ENCODE measurements around the gene CNTN4. TPM values are rescaled to one million over a fixed set of nuclear protein-coding genes. Genes with fewer than 3 reads are reported as not detected.
"Not testable (repeated sequence)": the region's sequence is repeated elsewhere in the genome, so short reads cannot be mapped to it uniquely, and the experiment has no call there.

Gene CNTN4
- total RNA-seq, 4 donors from 2014 or later, result 2.6 to 91.2 (median 13.2) TPM

DNA sequence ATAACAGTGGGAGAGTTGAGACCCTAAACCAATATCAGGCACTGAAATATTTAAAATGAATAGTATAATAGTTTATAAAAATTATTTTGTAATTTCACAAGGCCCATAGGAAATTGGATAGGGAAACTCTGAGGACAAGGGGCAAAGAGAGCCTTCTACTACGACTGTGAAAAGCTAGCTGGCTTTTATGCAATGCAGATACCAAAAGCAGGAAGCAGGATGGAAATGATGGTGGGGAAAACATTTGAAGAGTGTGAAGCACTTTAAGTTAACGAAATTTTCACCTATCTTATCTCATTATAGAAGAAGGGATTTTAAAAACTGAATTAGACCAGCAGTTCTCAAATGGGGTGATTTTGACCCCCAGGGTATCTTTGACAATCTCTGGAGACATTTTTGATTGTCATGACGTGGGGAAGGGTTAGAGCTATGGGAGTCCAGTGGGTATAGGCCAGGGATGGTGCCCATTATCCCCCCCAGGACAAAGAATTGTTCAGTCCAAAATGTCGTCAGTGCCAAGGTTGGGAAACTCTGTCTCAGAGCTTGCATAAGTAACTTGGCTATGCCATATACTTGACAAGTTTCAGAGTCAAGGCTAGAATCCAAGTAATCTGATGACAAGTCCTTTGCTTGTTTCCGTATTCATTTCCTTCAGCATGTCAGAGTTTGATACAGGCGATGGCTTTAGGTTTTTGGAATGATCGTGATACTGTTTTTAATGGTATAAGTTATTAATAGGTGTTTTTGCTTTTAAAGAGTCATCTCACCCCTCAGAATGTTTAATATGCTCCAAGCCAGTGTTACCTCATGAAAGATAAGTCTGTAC lies 885.6 kb downstream of the CNTN4 start:
- Histone ChIP-seq H3K27me3 (no peaks in the 10 kb centered on the region), H3K4me1 (no peaks in the 10 kb centered on the region), H3K27ac (no peak overlapping the region), H3K9me3 (no peaks in the 10 kb centered on the region), H3K4me3 (no peak overlapping the region), H3K36me3 (no peaks in the 10 kb centered on the region)
- TF ChIP-seq, protein P1, sequence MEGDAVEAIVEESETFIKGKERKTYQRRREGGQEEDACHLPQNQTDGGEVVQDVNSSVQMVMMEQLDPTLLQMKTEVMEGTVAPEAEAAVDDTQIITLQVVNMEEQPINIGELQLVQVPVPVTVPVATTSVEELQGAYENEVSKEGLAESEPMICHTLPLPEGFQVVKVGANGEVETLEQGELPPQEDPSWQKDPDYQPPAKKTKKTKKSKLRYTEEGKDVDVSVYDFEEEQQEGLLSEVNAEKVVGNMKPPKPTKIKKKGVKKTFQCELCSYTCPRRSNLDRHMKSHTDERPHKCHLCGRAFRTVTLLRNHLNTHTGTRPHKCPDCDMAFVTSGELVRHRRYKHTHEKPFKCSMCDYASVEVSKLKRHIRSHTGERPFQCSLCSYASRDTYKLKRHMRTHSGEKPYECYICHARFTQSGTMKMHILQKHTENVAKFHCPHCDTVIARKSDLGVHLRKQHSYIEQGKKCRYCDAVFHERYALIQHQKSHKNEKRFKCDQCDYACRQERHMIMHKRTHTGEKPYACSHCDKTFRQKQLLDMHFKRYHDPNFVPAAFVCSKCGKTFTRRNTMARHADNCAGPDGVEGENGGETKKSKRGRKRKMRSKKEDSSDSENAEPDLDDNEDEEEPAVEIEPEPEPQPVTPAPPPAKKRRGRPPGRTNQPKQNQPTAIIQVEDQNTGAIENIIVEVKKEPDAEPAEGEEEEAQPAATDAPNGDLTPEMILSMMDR (IDR thresholded peaks at IDR 0.05), result no peak
- no peak for TF ChIP-seq POLR2A (IDR thresholded peaks at IDR 0.05)
- intact Hi-C loops (cut with DNase I; ENCODE audit: low total_unique reads), result no loop called here
- no peak for DNase-seq

DNA sequence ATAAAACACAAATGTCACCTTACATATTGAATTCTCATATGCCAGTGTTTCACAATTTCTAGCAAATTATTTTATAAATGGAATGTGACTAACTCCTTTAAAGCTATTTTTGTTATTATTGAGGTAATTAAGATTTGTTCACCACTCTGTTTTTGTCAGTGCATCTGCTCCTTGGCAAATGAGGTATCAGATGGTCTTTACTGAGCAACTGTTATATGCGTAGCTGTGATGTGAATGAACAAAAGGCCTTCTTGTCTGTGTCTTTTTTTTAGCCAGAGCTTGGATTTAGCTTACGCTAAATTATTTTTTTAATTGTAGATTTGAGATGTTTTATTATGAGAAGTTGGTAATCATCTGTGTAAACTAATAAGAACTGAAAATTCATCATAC lies 886.2 kb downstream of the CNTN4 start:
- no peak for TF ChIP-seq POLR2A (IDR thresholded peaks at IDR 0.05)
- TF ChIP-seq, protein P1 (IDR thresholded peaks at IDR 0.05), result no peak
- H3K4me1 ChIP-seq, result no peaks in the 10 kb centered on the region
- DNase-seq, result no peak
- intact Hi-C loops (cut with DNase I; ENCODE audit: low total_unique reads), result no loop called here
- no peaks in the 10 kb centered on the region for H3K36me3 ChIP-seq
- H3K4me3 ChIP-seq, result no peak overlapping the region
- no peaks in the 10 kb centered on the region for H3K27me3 ChIP-seq
- H3K27ac ChIP-seq, result no peak overlapping the region
- H3K9me3 ChIP-seq, result no peaks in the 10 kb centered on the region

DNA sequence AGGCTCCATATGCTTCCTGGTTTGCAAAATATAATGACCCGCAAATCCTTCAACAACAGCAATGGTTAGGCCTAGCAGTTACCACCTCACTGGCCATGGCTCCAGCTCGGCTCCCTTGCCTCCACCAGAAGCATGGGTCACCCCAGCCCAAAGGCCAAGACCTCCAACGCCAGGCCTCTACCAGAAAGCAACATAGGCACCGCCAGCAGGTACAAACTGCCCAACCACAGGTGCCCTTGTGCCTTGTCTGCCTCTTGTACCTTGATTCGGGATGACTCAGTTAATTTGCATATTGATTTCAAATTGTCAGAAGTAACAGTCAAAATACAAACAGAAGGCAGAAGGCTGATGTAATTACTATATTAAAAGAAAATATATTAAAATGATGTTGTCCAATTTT lies 886.8 kb downstream of the CNTN4 start:
- TF ChIP-seq POLR2A (IDR thresholded peaks at IDR 0.05), result no peak
- TF ChIP-seq, protein P1 (IDR thresholded peaks at IDR 0.05), result no peak
- Histone ChIP-seq H3K4me3 (no peak overlapping the region), H3K27me3 (no peaks in the 10 kb centered on the region), H3K27ac (no peak overlapping the region), H3K36me3 (no peaks in the 10 kb centered on the region), H3K9me3 (no peaks in the 10 kb centered on the region), H3K4me1 (no peaks in the 10 kb centered on the region)
- DNase-seq, result no peak
- intact Hi-C loops (cut with DNase I; ENCODE audit: low total_unique reads), result no loop called here

DNA sequence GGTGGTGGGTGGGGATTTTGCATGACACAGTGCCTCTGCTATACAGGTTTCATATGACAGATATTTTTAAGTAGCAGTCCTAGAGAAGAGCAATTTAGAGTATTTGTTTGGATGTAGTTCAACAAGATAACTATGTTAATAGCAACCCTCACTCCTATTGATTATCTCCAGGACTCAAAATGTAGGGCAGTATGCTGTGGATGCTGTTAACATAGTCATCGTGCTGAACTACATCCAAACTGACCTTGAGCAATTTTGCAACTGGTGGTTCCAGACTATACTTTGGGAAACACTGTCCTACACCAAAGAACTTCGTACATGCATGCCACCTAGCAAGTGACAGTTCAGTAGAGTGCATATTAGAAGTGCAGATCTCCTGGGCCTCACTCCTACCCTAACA lies 893.9 kb downstream of the CNTN4 start:
- no peak overlapping the region for H3K4me3 ChIP-seq
- TF ChIP-seq, protein P1 (IDR thresholded peaks at IDR 0.05), result no peak
- intact Hi-C loops (cut with DNase I; ENCODE audit: low total_unique reads), result no loop called here
- H3K36me3 ChIP-seq, result no peaks in the 10 kb centered on the region
- H3K9me3 ChIP-seq, result no peaks in the 10 kb centered on the region
- peaks cover 0 to 3% of the 10 kb centered on the region in 2 donors for H3K4me1 ChIP-seq
- H3K27ac ChIP-seq, result peak overlapping the region in 1 of 2 donors; percentile 59
- no peak for DNase-seq
- H3K27me3 ChIP-seq, result no peaks in the 10 kb centered on the region

DNA sequence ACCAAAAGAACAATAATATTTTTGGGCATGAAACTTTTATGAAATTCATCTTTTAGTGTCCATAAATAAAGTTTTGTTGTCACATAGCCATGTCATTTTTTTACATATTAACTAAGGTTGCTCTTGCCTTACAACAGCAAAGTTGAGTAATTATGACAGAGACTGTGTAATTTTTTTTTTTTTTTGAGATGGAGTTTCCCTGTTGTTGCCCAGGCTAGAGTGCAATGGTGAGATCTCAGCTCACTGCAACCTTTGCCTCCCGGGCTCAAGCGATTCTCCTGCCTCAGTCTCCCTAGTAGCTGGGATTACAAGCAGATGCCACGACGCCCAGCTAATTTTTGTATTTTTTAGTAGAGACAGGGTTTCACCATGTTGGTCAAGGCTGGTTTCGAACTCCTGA lies 894.5 kb downstream of the CNTN4 start:
- intact Hi-C loops (cut with DNase I; ENCODE audit: low total_unique reads), result not testable (repeated sequence)

More for the DNA sequence above, 894.5 kb downstream of the CNTN4 start:
- H3K27me3 ChIP-seq, H3K4me3 ChIP-seq, DNase-seq, H3K4me1 ChIP-seq, H3K36me3 ChIP-seq, H3K9me3 ChIP-seq: not testable (repeated sequence)
- peak overlapping the region in 1 of 2 donors; percentile 59 for H3K27ac ChIP-seq
